ENCODE results near the gene NPY4R2.
"Not testable (repeated sequence)": the region's sequence is repeated elsewhere in the genome, so short reads cannot be mapped to it uniquely, and the experiment has no call there.

NPY4R2 gene

GRCh38 chr10:47918475-47918874 lies at the start of gene NPY4R2:
Gene NPY4R2, plus strand, starts transcription at chr10:47918662. Its CDS starts 3,326 bp downstream, at chr10:47921988.
- FAIRE-seq; DNase-seq (ENCODE audit: extremely low spot score, insufficient read length, low read depth): not testable (repeated sequence)

GRCh38 chr10:47870887-47871286 lies 47.6 kb upstream of the NPY4R2 start:
- FAIRE-seq; DNase-seq (ENCODE audit: extremely low spot score, insufficient read length, low read depth): not testable (repeated sequence)

GRCh38 chr10:47871485-47872180 lies 46.8 kb upstream of the NPY4R2 start:
- not testable (repeated sequence) for DNase-seq (ENCODE audit: extremely low spot score, insufficient read length, low read depth); FAIRE-seq

- not testable (repeated sequence) for DNase-seq (ENCODE audit: extremely low spot score, insufficient read length, low read depth); FAIRE-seq
Measured at GRCh38 chr10:47872236-47872635, 46.2 kb upstream of the NPY4R2 start.

GRCh38 chr10:47884239-47884638 lies 34.2 kb upstream of the NPY4R2 start:
- not testable (repeated sequence) for DNase-seq (ENCODE audit: extremely low spot score, insufficient read length, low read depth); FAIRE-seq

GRCh38 chr10:47884934-47885333 lies 33.5 kb upstream of the NPY4R2 start:
- not testable (repeated sequence) for FAIRE-seq

GRCh38 chr10:47886356-47886755 lies 32.1 kb upstream of the NPY4R2 start:
- FAIRE-seq; DNase-seq (ENCODE audit: extremely low spot score, insufficient read length, low read depth): not testable (repeated sequence)

More at GRCh38 chr10:47884934-47885333, 33.5 kb upstream of the NPY4R2 start:
- DNase-seq (ENCODE audit: extremely low spot score, insufficient read length, low read depth): not testable (repeated sequence)

GRCh38 chr10:47886827-47887226 lies 31.6 kb upstream of the NPY4R2 start:
- FAIRE-seq; DNase-seq (ENCODE audit: extremely low spot score, insufficient read length, low read depth): not testable (repeated sequence)

GRCh38 chr10:47890737-47891136 lies 27.7 kb upstream of the NPY4R2 start:
- not testable (repeated sequence) for DNase-seq (ENCODE audit: extremely low spot score, insufficient read length, low read depth); FAIRE-seq

- FAIRE-seq; DNase-seq (ENCODE audit: extremely low spot score, insufficient read length, low read depth): not testable (repeated sequence)
Measured at GRCh38 chr10:47892494-47893261, 25.8 kb upstream of the NPY4R2 start.

GRCh38 chr10:47894571-47894970 lies 23.9 kb upstream of the NPY4R2 start:
- not testable (repeated sequence) for DNase-seq (ENCODE audit: extremely low spot score, insufficient read length, low read depth); FAIRE-seq

GRCh38 chr10:47897813-47898212 lies 20.6 kb upstream of the NPY4R2 start:
- FAIRE-seq; DNase-seq (ENCODE audit: extremely low spot score, insufficient read length, low read depth): not testable (repeated sequence)

GRCh38 chr10:47909333-47909732 lies 9.1 kb upstream of the NPY4R2 start:
- FAIRE-seq; DNase-seq (ENCODE audit: extremely low spot score, insufficient read length, low read depth): not testable (repeated sequence)

- DNase-seq (ENCODE audit: extremely low spot score, insufficient read length, low read depth); FAIRE-seq: not testable (repeated sequence)
Measured at GRCh38 chr10:47910486-47910885, 8.0 kb upstream of the NPY4R2 start.

GRCh38 chr10:47914052-47914451 lies 4.4 kb upstream of the NPY4R2 start:
- FAIRE-seq; DNase-seq (ENCODE audit: extremely low spot score, insufficient read length, low read depth): not testable (repeated sequence)

- not testable (repeated sequence) for DNase-seq (ENCODE audit: extremely low spot score, insufficient read length, low read depth); FAIRE-seq
Measured at GRCh38 chr10:47915849-47916548, 2.5 kb upstream of the NPY4R2 start.

GRCh38 chr10:47920610-47921009 lies 2.1 kb downstream of the NPY4R2 start:
- not testable (repeated sequence) for FAIRE-seq; DNase-seq (ENCODE audit: extremely low spot score, insufficient read length, low read depth)

- not testable (repeated sequence) for FAIRE-seq; DNase-seq (ENCODE audit: extremely low spot score, insufficient read length, low read depth)
Measured at GRCh38 chr10:47922503-47922902, 4.0 kb downstream of the NPY4R2 start.

GRCh38 chr10:47924628-47925027 lies 6.2 kb downstream of the NPY4R2 start:
- not testable (repeated sequence) for DNase-seq (ENCODE audit: extremely low spot score, insufficient read length, low read depth); FAIRE-seq
